Neutrophil (primary cell): ENCODE results near the gene B3GAT2.
"Not testable (repeated sequence)": the region's sequence is repeated elsewhere in the genome, so short reads cannot be mapped to it uniquely, and the experiment has no call there.

Source experiments
- H3K27ac ChIP-seq: fragments of 200-600 bp; sonication (generic); 2 replicates; pipeline ENCODE4 v1.5.1; 2016; ENCODE audit warnings: mild to moderate bottlenecking, moderate library complexity
- H3K27me3 ChIP-seq: fragments of 200-600 bp; sonication (generic); 2 replicates; pipeline ENCODE4 v1.6.0; 2016; ENCODE audit warnings: mild to moderate bottlenecking
- H3K36me3 ChIP-seq: fragments of 200-600 bp; sonication (generic); 2 replicates; pipeline ENCODE4 v1.5.1; 2017
- H3K4me1 ChIP-seq, 2 experiments: fragments of 200-600 bp in 1 of 2; sonication (generic) in 1 of 2; 1 replicate in 1 of 2; 2 replicates in 1 of 2; pipeline versions ENCODE4 v1.5.1 to v1.6.1; 2013 to 2016; ENCODE audit warnings: low read depth in 1 of 2, low read length in 1 of 2, mild to moderate bottlenecking in 1 of 2, moderate library complexity in 1 of 2; ENCODE audit not compliant: control insufficient read depth in 1 of 2, insufficient read depth in 1 of 2
- H3K4me3 ChIP-seq, 2 experiments: fragments of 200-600 bp in 1 of 2; sonication (generic) in 1 of 2; 1 replicate in 1 of 2; 2 replicates in 1 of 2; pipeline ENCODE4 v1.5.1; 2013 to 2016; ENCODE audit warnings: low read depth in 1 of 2, low read length in 1 of 2, mild to moderate bottlenecking in 1 of 2, moderate library complexity in 1 of 2
- H3K9me3 ChIP-seq: fragments of 200-600 bp; sonication (generic); 2 replicates; pipeline ENCODE4 v1.5.1; 2016
- CTCF ChIP-seq: fragments of 200-600 bp; sonication (generic); IDR thresholded peaks from 2 replicates; pipeline ENCODE4 v1.5.1; 2016; ENCODE audit warnings: antibody characterized with exemption

The B3GAT2 gene

GRCh38 chr6:70952608-70953165 lies 4.2 kb downstream of the B3GAT2 start:
- H3K36me3 ChIP-seq, result no peaks in the 10 kb centered on the region
- H3K4me1 ChIP-seq, result peaks cover 20 to 23% of the 10 kb centered on the region in 2 experiments
- H3K4me3 ChIP-seq, result no peak overlapping the region
- H3K9me3 ChIP-seq, result no peaks in the 10 kb centered on the region
- H3K27me3 ChIP-seq, result peaks cover 75% of the 10 kb centered on the region
- TF ChIP-seq CTCF, result no peak
- H3K27ac ChIP-seq, result no peak overlapping the region

GRCh38 chr6:70944321-70944720 lies 12.5 kb downstream of the B3GAT2 start:
- H3K4me1 ChIP-seq, H3K36me3 ChIP-seq, H3K27ac ChIP-seq, H3K4me3 ChIP-seq, H3K27me3 ChIP-seq, H3K9me3 ChIP-seq: not testable (repeated sequence)

GRCh38 chr6:70933853-70934252 lies 23.0 kb downstream of the B3GAT2 start:
- Histone ChIP-seq H3K27ac (no peak overlapping the region), H3K4me3 (no peak overlapping the region), H3K4me1 (no peaks in the 10 kb centered on the region), H3K36me3 (no peaks in the 10 kb centered on the region), H3K27me3 (no peaks in the 10 kb centered on the region), H3K9me3 (no peaks in the 10 kb centered on the region)
- TF ChIP-seq CTCF, result no peak

- no peak overlapping the region for H3K4me3 ChIP-seq
- no peak for TF ChIP-seq CTCF
- no peaks in the 10 kb centered on the region for H3K9me3 ChIP-seq
- H3K36me3 ChIP-seq, result no peaks in the 10 kb centered on the region
- no peaks in the 10 kb centered on the region for H3K27me3 ChIP-seq
- H3K27ac ChIP-seq, result no peak overlapping the region
- H3K4me1 ChIP-seq, result no peaks in the 10 kb centered on the region
Observed at GRCh38 chr6:70905742-70906141, 51.1 kb downstream of the B3GAT2 start.

- no peaks in the 10 kb centered on the region for H3K27me3 ChIP-seq
- H3K4me1 ChIP-seq, result no peaks in the 10 kb centered on the region
- TF ChIP-seq CTCF, result no peak
- no peak overlapping the region for H3K4me3 ChIP-seq
- no peaks in the 10 kb centered on the region for H3K9me3 ChIP-seq
- H3K27ac ChIP-seq, result no peak overlapping the region
- no peaks in the 10 kb centered on the region for H3K36me3 ChIP-seq
Observed at GRCh38 chr6:70903665-70904452, 53.0 kb downstream of the B3GAT2 start.

GRCh38 chr6:70901324-70901723 lies 55.5 kb downstream of the B3GAT2 start:
- no peaks in the 10 kb centered on the region for H3K9me3 ChIP-seq
- H3K36me3 ChIP-seq, result no peaks in the 10 kb centered on the region
- no peaks in the 10 kb centered on the region for H3K27me3 ChIP-seq
- no peak for TF ChIP-seq CTCF
- H3K4me1 ChIP-seq, result no peaks in the 10 kb centered on the region
- H3K4me3 ChIP-seq, result no peak overlapping the region
- no peak overlapping the region for H3K27ac ChIP-seq
